AG04449 (cell line): ENCODE measurements around the gene RANBP9.

ENCODE experiments used
- CTCF ChIA-PET: fragments of 350-600 bp; formaldehyde crosslinking; extraction: SDS; loops from one replicate; lab custom pipeline; 2021; ENCODE audit warnings: antibody characterized with exemption; lab: Yijun Ruan, JAX
- POLR2A ChIA-PET: fragments of 400-600, 350-600 bp; formaldehyde crosslinking; extraction: SDS; loops from one replicate; lab custom pipeline; 2020; ENCODE audit warnings: antibody characterized with exemption, inconsistent platforms; lab: Yijun Ruan, JAX
- DNase-seq: peaks from one replicate; pipeline ENCODE4 v3.0.0-alpha.2; 2010; ENCODE audit warnings: low read depth, low spot score
- H3K4me3 ChIP-seq: 2 replicates; pipeline ENCODE4 v1.5.1; 2011; ENCODE audit warnings: low read depth, mild to moderate bottlenecking, control low read depth, low read length
- CTCF ChIP-seq: IDR thresholded peaks from one replicate; pipeline ENCODE4 v1.5.1; 2011; ENCODE audit warnings: mild to moderate bottlenecking, moderate library complexity, low read length, control low read depth, inconsistent platforms; ENCODE audit not compliant: insufficient read depth; ENCODE audit errors: missing control alignments

Gene RANBP9

DNA sequence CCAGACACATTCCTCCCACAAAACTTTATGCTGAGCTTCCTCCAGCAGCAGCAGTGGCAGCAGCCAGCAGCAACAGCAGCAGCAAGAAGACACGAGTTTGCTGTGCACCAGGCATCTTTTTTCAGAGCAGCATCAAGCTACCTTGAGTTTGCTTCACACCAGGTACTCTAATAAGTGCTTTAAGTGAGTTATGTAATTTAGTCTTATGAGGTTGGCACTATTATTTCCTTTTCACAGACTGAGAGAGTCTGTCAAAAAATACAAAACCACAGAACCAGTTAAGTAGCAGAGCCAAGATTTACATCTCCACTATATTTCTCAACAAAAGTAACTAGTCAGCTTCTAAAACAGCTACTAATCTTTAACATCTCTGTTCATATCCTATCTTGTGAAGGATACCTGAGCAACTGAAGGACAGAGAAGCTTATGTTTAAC, 23.7 kb downstream of the RANBP9 start:
- no peak for DNase-seq
- TF ChIP-seq CTCF: no peak
- no peak overlapping the region for H3K4me3 ChIP-seq
- POLR2A ChIA-PET: no interaction called here
- CTCF ChIA-PET: interaction anchor here (1.7 to 2.2 kb wide), 2 partner anchors 8 to 73 kb away, joined by 4 to 6 read pairs; partner anchors contain the start of gene NOL7

DNA sequence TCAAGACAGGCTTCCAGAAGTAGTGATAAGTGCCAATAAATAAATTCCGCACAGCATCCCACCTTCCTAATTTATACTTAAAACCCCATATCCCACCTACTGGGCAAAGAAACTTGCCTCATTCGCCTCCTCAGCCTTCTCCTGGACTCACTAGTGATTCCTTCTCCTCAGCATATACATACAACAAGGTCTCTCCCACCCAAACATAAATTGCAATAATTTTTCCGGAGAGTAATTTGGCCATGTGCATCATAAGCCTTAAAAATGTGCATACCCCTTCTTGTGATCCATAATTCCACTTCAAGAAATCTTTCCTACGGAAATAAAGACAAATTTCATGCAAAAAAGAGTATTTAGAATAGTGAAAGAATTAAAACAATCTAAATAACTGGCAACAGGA, 26.8 kb downstream of the RANBP9 start:
- ChIA-PET POLR2A (no interaction called here), CTCF (interaction anchor here (0.7 to 2.3 kb wide), 2 partner anchors 13 to 27 kb away, joined by 3 to 6 read pairs; partner anchors contain the start of gene RANBP9)
- no peak for DNase-seq
- TF ChIP-seq CTCF: no peak
- H3K4me3 ChIP-seq: no peak overlapping the region

GRCh38 chr6:13683038-13683437, 28.6 kb downstream of the RANBP9 start:
- DNase-seq: no peak
- no peak for TF ChIP-seq CTCF
- POLR2A ChIA-PET: no interaction called here
- CTCF ChIA-PET: no interaction called here
- no peak overlapping the region for H3K4me3 ChIP-seq

GRCh38 chr6:13682346-13682745, 29.3 kb downstream of the RANBP9 start:
- no peak for TF ChIP-seq CTCF
- ChIA-PET CTCF (interaction anchor here (1.3 kb wide), 1 partner anchor 8 kb away, joined by 3 read pairs; no protein-coding TSS in a partner anchor), POLR2A (no interaction called here)
- no peak for DNase-seq
- no peak overlapping the region for H3K4me3 ChIP-seq

- ChIA-PET POLR2A (no interaction called here), CTCF (interaction anchor here (0.6 to 1.3 kb wide), 2 partner anchors 9 to 61 kb away, joined by 3 read pairs; no protein-coding TSS in a partner anchor)
- H3K4me3 ChIP-seq: no peak overlapping the region
- TF ChIP-seq CTCF: no peak
- no peak for DNase-seq
Measured at GRCh38 chr6:13681305-13682061, 30.2 kb downstream of the RANBP9 start.

DNA sequence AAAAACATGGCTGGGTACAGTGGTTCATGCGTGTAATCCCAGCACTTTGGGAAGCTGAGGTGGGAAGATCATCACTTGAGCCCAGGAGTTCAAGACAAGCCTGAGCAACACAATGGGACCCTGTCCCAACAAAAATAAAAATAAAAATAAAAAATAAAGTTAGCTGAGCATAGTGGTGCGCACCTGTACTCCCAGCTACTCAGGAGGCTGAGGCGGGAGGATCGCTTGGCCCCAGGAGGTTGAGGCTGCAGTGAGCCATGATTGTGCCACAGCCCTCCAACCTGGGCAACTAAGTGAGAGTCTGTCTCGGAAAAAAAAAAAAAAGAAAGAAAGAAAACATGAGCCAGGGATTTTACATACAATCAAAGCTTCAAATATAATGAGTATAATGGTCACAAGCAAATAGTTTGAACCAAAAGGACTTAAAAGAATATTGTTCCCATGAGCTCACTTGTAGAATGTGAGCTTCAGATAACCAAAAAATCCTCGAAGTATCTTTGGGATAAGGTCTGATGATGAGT, 31.1 kb downstream of the RANBP9 start:
- ChIA-PET POLR2A (no interaction called here), CTCF (no interaction called here)
- TF ChIP-seq CTCF: no peak

More for the DNA sequence above, 31.1 kb downstream of the RANBP9 start:
- H3K4me3 ChIP-seq: no peak overlapping the region
- no peak for DNase-seq
